CD1c-positive myeloid dendritic cell (primary cell): ENCODE results near the gene RRAS2.
"Not testable (repeated sequence)": the region's sequence is repeated elsewhere in the genome, so short reads cannot be mapped to it uniquely, and the experiment has no call there.

Source experiments
- DNase-seq: peaks from one replicate; pipeline ENCODE4 v3.0.0-alpha.2; 2016; ENCODE audit errors: extremely low spot score

Gene RRAS2

GRCh38 chr11:14306481-14306880 is 52.5 kb downstream of the RRAS2 start:
- DNase-seq: no peak

GRCh38 chr11:14305649-14306048 is 53.3 kb downstream of the RRAS2 start:
- DNase-seq: no peak

- no peak for DNase-seq
Observed at GRCh38 chr11:14304601-14305000, 54.4 kb downstream of the RRAS2 start.

- DNase-seq: peak; percentile 35
Observed at GRCh38 chr11:14300661-14301304, 58.2 kb downstream of the RRAS2 start.

- no peak for DNase-seq
Observed at GRCh38 chr11:14299921-14300320, 59.1 kb downstream of the RRAS2 start.

GRCh38 chr11:14290422-14290821 is 68.6 kb downstream of the RRAS2 start:
- DNase-seq: no peak

- DNase-seq: no peak
Observed at GRCh38 chr11:14288189-14288935, 70.6 kb downstream of the RRAS2 start.

- not testable (repeated sequence) for DNase-seq
Observed at GRCh38 chr11:14278869-14279268, 80.1 kb downstream of the RRAS2 start.

GRCh38 chr11:14275076-14275475 is 83.9 kb downstream of the RRAS2 start:
- DNase-seq: no peak

GRCh38 chr11:14273895-14274294 is 85.1 kb downstream of the RRAS2 start:
- DNase-seq: no peak

GRCh38 chr11:14270690-14271542 is 88.1 kb downstream of the RRAS2 start:
- DNase-seq: peak; percentile 71

GRCh38 chr11:14269692-14270573 is 89.0 kb downstream of the RRAS2 start:
- no peak for DNase-seq

GRCh38 chr11:14267861-14268635 is 90.9 kb downstream of the RRAS2 start:
- DNase-seq: no peak

GRCh38 chr11:14266622-14267021 is 92.4 kb downstream of the RRAS2 start:
- no peak for DNase-seq

- no peak for DNase-seq
Observed at GRCh38 chr11:14264966-14265365, 94.0 kb downstream of the RRAS2 start.

GRCh38 chr11:14262271-14262846 is 96.6 kb downstream of the RRAS2 start:
- DNase-seq: no peak

GRCh38 chr11:14261066-14261465 is 97.9 kb downstream of the RRAS2 start:
- no peak for DNase-seq

- no peak for DNase-seq
Observed at GRCh38 chr11:14259878-14260277, 99.1 kb downstream of the RRAS2 start.

GRCh38 chr11:14259186-14259784 is 99.7 kb downstream of the RRAS2 start:
- no peak for DNase-seq
